T-helper 2 cell (primary cell): Measurements from ENCODE around the gene SCG5.
"Not testable (repeated sequence)": the region's sequence is repeated elsewhere in the genome, so short reads cannot be mapped to it uniquely, and the experiment has no call there.

Experiments used
- DNase-seq, 5 experiments: peaks; one replicate each; pipeline versions ENCODE4 v3.0.0 to v3.0.0-alpha.2; 2012 to 2022
- total RNA-seq, 2 donors: gene quantifications; one replicate each; lab custom pipeline; 2026; lab: John Stamatoyannopoulos, UW

Gene SCG5
- 0 to 0.13 reads per million in 2 donors for total RNA-seq

GRCh38 chr15:32641517-32642059, at the start of gene SCG5:
SCG5 (plus strand) TSS chr15:32641710; CDS start chr15:32643593, 1,883 bp downstream.
- DNase-seq: no peak

GRCh38 chr15:32593151-32593550, 48.4 kb upstream of the SCG5 start, which contains the start of gene GOLGA8N:
GOLGA8N (plus strand) TSS chr15:32593456.
- not testable (repeated sequence) for DNase-seq

DNA sequence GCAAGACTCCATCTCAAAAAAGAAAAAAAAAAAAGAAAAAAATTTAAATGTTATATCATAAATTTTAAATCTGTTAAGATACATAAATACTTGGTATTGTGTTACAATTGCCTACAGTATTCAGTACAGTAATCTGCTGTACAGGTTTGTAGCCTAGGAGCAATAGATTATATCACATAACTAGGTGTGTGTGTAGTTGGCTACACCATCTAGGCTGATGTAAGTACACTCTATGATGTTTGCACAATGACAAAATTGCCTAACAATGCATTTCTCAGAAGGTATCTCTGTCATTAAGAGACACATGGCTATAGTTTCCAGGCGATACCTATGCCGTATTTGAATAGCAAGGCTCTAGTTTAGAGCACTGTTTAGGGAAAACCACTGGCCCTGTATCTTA, 32.0 kb upstream of the SCG5 start:
- DNase-seq: not testable (repeated sequence)

- DNase-seq: peak in 1 of 5 experiments; percentile 39
Measured at GRCh38 chr15:32610719-32611118, 30.8 kb upstream of the SCG5 start.

GRCh38 chr15:32614712-32615050, 26.8 kb upstream of the SCG5 start:
- not testable (repeated sequence) for DNase-seq

DNA sequence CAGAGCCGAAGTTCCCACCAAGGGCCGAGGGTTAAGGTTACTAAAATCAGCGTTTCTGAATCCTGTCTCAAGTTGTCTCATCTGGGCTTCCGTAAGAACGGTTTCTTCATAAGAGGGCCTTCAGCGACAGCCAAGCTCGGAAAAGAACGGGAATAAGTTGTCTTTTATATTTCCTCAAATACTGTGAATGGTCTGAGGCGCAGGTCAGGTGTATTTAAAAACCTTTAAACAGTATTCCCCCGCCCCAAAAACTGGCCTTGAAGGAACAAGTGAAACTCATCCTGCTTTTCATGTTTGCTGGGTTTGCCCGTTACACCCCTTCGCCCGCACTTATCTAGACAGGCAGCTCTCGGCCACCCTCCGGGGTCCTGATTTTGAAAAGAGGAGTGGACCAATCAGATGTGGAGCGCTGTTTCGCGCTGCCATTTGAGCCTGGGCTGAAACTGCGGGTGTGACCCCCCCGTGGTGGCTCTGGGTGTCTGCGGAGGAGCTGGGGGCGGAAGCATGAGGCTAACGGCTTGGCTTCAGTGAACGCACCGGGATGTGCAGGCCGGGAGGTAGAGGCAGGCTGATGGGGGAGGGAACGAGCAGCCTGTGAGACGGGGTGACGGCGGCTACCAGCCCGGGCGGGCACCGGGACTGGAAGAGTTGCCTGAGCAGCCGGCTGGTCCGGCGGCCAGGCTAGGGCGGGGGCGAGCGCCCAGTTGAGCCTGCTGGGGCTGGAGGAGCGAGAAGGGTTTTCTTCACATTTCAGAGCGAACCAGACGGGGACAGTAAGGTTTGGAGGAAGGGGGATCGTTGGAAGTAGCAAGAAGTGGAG, 26.2 kb upstream of the SCG5 start, which contains the start of gene ARHGAP11A:
ARHGAP11A (plus strand) TSS at position 454 of the 820 bp plus-strand sequence. CDS start 708 bp downstream, outside the sequence.
- peak; percentile 45 to 92 (median 79) for DNase-seq

- peak in 2 of 5 experiments; percentile 16 to 25 for DNase-seq
Measured at GRCh38 chr15:32615871-32616426, 25.6 kb upstream of the SCG5 start.

- no peak for DNase-seq
Measured at GRCh38 chr15:32636410-32636809, 5.1 kb upstream of the SCG5 start.

GRCh38 chr15:32636908-32637567, 4.5 kb upstream of the SCG5 start:
- no peak for DNase-seq

DNA sequence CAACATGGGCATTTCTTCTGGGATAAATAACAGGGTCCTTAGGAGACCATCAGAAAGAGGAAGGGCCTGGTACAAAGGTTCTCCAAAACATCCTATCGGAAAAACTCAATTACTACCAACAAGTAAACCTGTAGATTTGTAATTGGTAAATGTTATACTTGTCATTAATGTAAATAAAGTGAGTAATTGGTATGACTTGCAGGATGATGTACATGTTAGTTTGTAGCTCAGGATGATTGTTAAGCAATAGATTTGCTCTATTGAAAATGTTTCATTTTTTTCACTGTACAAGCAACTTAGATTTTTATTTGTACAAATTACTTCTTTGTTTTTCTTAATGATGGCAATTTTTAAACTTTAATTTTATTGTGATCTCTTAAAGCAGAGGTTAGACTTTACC, 3.8 kb upstream of the SCG5 start:
- no peak for DNase-seq

DNA sequence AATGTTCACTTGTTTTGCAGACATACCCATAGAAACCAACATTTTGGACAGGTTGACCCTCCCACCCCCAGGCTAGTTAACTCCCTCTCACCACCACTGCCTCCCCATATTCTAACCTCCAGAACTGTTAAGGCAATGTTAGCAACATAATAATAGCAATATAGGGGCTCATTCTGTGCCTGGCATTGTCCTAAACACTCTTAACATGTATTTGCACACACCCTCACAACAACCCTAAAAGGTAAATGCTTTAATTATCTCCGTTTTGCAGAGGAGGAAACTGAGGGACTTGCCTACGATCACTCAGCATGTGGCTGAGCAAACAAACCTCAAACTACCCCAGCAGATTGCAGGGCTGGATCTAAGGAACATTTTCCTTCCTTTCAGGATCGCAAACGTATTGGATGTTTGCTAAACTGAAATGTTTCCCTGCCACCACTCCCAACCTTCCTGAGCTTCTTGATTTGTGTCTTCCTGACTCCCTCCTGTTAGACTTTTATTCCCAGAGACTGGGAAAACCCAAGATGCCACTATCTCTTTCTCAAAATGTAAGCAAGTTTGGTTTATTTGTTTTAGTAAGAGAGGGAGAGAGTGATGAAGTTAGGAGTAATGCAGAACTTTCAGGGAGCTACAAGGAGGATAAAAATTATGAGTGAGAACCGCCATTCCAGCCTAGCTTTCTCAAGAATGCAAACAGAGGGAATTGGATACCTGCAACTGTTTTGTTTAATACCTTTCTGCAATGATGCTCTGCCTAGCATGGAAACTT, 1.3 kb downstream of the SCG5 start:
- no peak for DNase-seq

GRCh38 chr15:32643907-32644445, 2.5 kb downstream of the SCG5 start:
- no peak for DNase-seq

- DNase-seq: no peak
Measured at GRCh38 chr15:32646291-32646690, 4.8 kb downstream of the SCG5 start.

GRCh38 chr15:32649342-32649741, 7.8 kb downstream of the SCG5 start:
- peak in 1 of 5 experiments; percentile 21 for DNase-seq

- peak in 3 of 5 experiments; percentile 9 to 66 (median 19) for DNase-seq
Measured at GRCh38 chr15:32651229-32651837, 9.8 kb downstream of the SCG5 start.

GRCh38 chr15:32652178-32652577, 10.7 kb downstream of the SCG5 start:
- no peak for DNase-seq

GRCh38 chr15:32656091-32656490, 14.6 kb downstream of the SCG5 start:
- no peak for DNase-seq

DNA sequence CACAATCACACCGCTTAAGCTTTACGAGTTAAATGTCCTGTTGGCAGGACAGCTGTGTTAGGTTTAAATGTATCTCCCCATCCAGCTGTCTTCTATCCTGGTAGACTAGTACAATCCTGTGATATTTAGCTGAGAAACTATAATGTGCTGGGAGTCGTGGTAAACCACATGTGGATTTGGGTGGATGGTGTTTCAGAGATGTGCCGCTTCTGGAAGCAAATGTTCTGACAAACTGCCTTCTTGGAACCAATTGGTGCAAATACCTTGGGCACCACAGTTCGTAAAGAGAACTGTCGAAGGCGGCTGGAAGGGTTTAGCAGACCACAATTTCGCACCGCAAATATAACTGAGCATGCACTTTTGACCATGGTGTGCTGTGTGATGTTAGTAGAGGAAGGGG, 15.0 kb downstream of the SCG5 start:
- no peak for DNase-seq

GRCh38 chr15:32657198-32657883, 15.8 kb downstream of the SCG5 start:
- peak in 1 of 5 experiments; percentile 32 for DNase-seq

GRCh38 chr15:32657941-32658340, 16.4 kb downstream of the SCG5 start:
- no peak for DNase-seq
